ENCODE data around the gene MIB2. TPM values are rescaled to one million over a fixed set of nuclear protein-coding genes. Genes with fewer than 3 reads are reported as not detected.

Gene MIB2
- polyA plus RNA-seq, 1 of the 3 experiments (the other 2 are of a cell fraction) = 45.4 TPM

GRCh38 chr1:1613509-1614082 is 1.7 kb upstream of the MIB2 start:
- peaks cover 10% of the 10 kb centered on the region for H4K20me1 ChIP-seq (ENCODE audit: insufficient read depth)
- H3F3A ChIP-seq (replicated peaks; ENCODE audit: insufficient read depth) = no peaks in the 10 kb centered on the region
- ChIA-PET POLR2A (no interaction called here), CTCF (interaction anchor here (0.7 to 1.4 kb wide), 5 partner anchors 9 to 1977 kb away, joined by 3 to 5 read pairs (median 3); no protein-coding TSS in a partner anchor)
- H3K4me1 ChIP-seq (ENCODE audit: control insufficient read depth in 1 of 2, insufficient read depth in 2 of 2, low read depth in 1 of 2, low read length in 1 of 2) = peaks cover 0 to 18% of the 10 kb centered on the region in 2 experiments; a peak in 1 of 4 replicates
- H3K79me2 ChIP-seq (ENCODE audit: insufficient read depth) = peaks cover 41% of the 10 kb centered on the region
- H3K4me3 ChIP-seq (ENCODE audit: low read depth in 2 of 2, low read length in 1 of 2) = peak overlapping the region; percentile 86 to 88; a peak in 2 of 4 replicates
- no peak overlapping the region for H2AFZ ChIP-seq (ENCODE audit: low read depth)
- no peak for TF ChIP-seq YY1 (IDR thresholded peaks at IDR 0.05; ENCODE audit: low read depth)
- TF ChIP-seq NFIC (IDR thresholded peaks at IDR 0.05; ENCODE audit: borderline replicate concordance) = no peak
- TF ChIP-seq PBX3 (IDR thresholded peaks at IDR 0.05) = no peak
- no peak for TF ChIP-seq NRF1 (IDR thresholded peaks at IDR 0.05; ENCODE audit: low read depth, low read length)
- TF ChIP-seq CTCF (IDR thresholded peaks at IDR 0.05) = no peak
- TF ChIP-seq POLR2AphosphoS5 (IDR thresholded peaks at IDR 0.05; ENCODE audit: low read depth, low read length) = no peak
- no peak for TF ChIP-seq FOXM1 (IDR thresholded peaks at IDR 0.05; ENCODE audit: low read depth)
- H3K27me3 ChIP-seq (ENCODE audit: insufficient read depth) = no peaks in the 10 kb centered on the region
- H3K36me3 ChIP-seq (replicated peaks in 1 of 2; ENCODE audit: control insufficient read depth in 1 of 2, insufficient read depth in 2 of 2, low read length in 1 of 2) = peaks cover 3 to 7% of the 10 kb centered on the region in 2 experiments
- 90% methylated on average over 11 of the region's 11 CpGs for WGBS (ENCODE audit: low lambda C conversion rate)
- no peak overlapping the region for H3K9ac ChIP-seq
- H3K27ac ChIP-seq (ENCODE audit: low read depth in 2 of 2, low read length in 1 of 2) = no peak overlapping the region
- H3K4me2 ChIP-seq = peak overlapping the region; percentile 92
- DNase-seq = no peak
- H3K9me2 ChIP-seq = no peaks in the 10 kb centered on the region
- no peaks in the 10 kb centered on the region for H3K9me3 ChIP-seq

- H2AFZ ChIP-seq (ENCODE audit: low read depth) = no peak overlapping the region
- no peaks in the 10 kb centered on the region for H3F3A ChIP-seq (replicated peaks; ENCODE audit: insufficient read depth)
- H3K4me1 ChIP-seq (ENCODE audit: control insufficient read depth in 1 of 2, insufficient read depth in 2 of 2, low read depth in 1 of 2, low read length in 1 of 2) = peaks cover 0 to 18% of the 10 kb centered on the region in 2 experiments; a peak in 1 of 4 replicates
- peaks cover 3 to 7% of the 10 kb centered on the region in 2 experiments for H3K36me3 ChIP-seq (replicated peaks in 1 of 2; ENCODE audit: control insufficient read depth in 1 of 2, insufficient read depth in 2 of 2, low read length in 1 of 2)
- TF ChIP-seq FOSL2 (IDR thresholded peaks at IDR 0.05; ENCODE audit: borderline replicate concordance, low read depth) (no peak), MAX (IDR thresholded peaks at IDR 0.05; ENCODE audit: low read depth) (no peak), EZH2phosphoT487 (IDR thresholded peaks at IDR 0.05; ENCODE audit: borderline replicate concordance, low read depth) (no peak), MXI1 (IDR thresholded peaks at IDR 0.05; ENCODE audit: low read depth, low read length) (peak; percentile 55; the same call in 1 of the 2 replicates)
- peak overlapping the region; percentile 100; the same call in 1 of the 2 replicates for H3K9ac ChIP-seq
- peaks cover 10% of the 10 kb centered on the region for H4K20me1 ChIP-seq (ENCODE audit: insufficient read depth)
- H3K79me2 ChIP-seq (ENCODE audit: insufficient read depth) = peaks cover 41% of the 10 kb centered on the region
- H3K27ac ChIP-seq (ENCODE audit: low read depth in 2 of 2, low read length in 1 of 2) = peak overlapping the region in 1 of 2 experiments; percentile 99; a peak in 1 of 4 replicates
- no peaks in the 10 kb centered on the region for H3K27me3 ChIP-seq (ENCODE audit: insufficient read depth)
- no peaks in the 10 kb centered on the region for H3K9me3 ChIP-seq
- CTCF ChIA-PET = interaction anchor here (0.7 to 1.4 kb wide), 5 partner anchors 10 to 1976 kb away, joined by 3 to 5 read pairs (median 3); no protein-coding TSS in a partner anchor
- 19% methylated on average over 21 of the region's 30 CpGs for WGBS (ENCODE audit: low lambda C conversion rate)
- DNase-seq = no peak
- POLR2A ChIA-PET = interaction anchor here (1.5 to 2.0 kb wide), 3 partner anchors 10 to 59 kb away, joined by 3 to 4 read pairs (median 4); no protein-coding TSS in a partner anchor
- H3K4me3 ChIP-seq (ENCODE audit: low read depth in 2 of 2, low read length in 1 of 2) = peak overlapping the region; percentile 86 to 88
- H3K4me2 ChIP-seq = peak overlapping the region; percentile 92
- H3K9me2 ChIP-seq = no peaks in the 10 kb centered on the region
Measured at GRCh38 chr1:1614204-1614953, 921 bp upstream of the MIB2 start.

All from SK-N-SH (cell line).